NCI-H2029 treated with DMSO at 0.1 percent for 48 hours (cell line): Measurements from ENCODE around the gene ACSS1.

Experiments
- DNase-seq: peaks from one replicate; lab custom pipeline; 2025; lab: John Stamatoyannopoulos, UW

Gene ACSS1

GRCh38 chr20:25078662-25079061 lies 20.7 kb upstream of the ACSS1 start:
- DNase-seq, result no peak

- no peak for DNase-seq
Observed at GRCh38 chr20:25077610-25078169, 19.8 kb upstream of the ACSS1 start.

GRCh38 chr20:25076731-25077609 lies 19.0 kb upstream of the ACSS1 start:
- DNase-seq, result peak; percentile 89

- no peak for DNase-seq
Observed at GRCh38 chr20:25076201-25076600, 18.3 kb upstream of the ACSS1 start.

DNA sequence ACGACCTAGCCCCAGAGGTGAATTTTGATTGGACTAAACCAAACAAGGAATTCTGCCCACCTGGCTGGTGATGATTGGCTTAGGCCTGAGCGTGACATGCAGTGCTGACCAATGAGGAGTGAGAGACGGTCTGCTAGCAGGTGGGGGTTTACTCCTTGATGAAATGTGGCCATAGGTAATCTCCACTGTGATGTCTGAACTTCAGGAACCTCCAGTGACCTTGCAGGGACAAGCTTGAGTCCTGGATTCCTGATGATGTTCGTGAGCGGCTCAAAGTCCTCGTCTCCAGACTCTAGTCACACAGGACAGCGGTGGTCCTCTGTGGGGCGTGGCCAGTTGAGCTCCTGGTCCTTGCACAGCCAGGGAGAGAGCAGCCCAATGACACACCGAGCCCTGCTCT lies 15.6 kb upstream of the ACSS1 start:
- DNase-seq, result no peak

DNA sequence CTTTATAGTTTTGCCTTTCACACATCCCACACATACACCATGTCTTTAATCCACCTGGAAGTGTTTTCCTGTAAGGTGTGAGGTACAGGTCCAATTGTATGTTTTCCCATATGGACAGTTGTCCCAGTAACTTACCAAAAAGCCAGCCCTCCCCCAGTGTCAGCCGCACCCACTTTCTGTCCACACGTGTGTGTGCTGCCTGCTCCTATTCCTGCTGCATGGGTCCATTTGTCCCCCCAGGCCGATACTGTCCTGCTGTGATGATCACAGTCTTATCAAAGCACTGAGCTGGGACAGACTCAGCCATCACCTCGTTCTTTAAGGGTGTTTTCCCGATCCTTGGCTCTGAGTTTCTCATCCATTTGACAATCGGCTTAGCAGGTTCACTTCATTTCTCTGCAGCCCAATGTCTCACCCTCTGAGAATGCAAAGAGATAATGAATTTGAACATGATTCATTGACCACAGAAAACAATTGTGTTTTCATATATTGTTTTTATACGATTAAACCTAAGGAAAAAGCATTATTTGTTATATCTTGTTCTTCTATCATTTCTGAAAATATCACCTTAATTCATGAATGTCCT lies 14.4 kb upstream of the ACSS1 start:
- DNase-seq, result no peak

DNA sequence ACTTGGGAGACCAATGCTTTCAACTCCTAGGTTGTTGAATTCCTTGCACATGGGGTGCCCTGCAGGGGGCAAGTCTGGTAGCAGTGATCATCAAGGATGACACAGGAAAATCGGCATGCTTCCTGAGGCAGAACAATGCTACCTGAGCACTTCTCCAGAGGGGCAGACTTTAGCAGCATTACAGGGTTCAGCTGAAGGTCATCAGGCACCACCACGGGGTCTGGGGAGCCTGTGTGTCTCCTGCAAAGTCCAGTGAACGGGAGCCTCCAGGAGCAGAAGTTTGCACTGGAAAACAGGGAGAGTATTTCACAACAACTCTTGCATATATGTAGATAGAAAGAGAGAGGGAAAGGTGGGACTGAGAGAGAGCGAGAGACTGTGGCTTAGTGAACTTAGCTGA lies 13.8 kb upstream of the ACSS1 start:
- DNase-seq, result no peak

DNA sequence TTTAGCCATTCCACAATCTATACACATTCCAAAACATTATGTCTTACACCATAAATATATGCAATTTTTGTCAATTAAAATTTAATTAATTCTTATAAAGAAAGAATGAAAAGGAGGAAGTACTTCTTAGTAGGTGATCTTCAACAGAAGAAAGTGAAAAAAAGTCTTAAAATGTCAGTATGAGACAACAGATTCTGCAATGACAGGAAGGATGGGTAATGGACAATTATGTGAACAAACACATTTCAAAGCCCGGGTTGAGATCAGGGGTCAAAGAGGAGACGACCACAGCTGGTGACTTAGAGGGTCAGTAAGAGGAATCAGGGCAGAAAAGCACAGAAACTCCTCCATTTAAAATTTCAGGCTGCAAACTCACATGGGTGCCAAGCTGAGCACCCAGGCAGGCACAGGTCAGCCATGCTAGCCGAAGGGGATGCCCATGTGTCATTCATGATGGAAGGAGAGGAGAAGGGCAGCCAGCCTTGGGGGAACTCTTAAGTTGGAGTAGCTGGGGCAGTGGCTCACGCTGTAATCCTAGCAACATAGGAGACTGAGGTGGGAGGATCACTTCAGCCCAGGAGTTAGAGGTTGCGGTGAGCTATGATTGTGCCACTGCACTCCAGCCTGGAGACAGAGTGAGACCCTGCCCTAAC lies 13.0 kb upstream of the ACSS1 start:
- no peak for DNase-seq

DNA sequence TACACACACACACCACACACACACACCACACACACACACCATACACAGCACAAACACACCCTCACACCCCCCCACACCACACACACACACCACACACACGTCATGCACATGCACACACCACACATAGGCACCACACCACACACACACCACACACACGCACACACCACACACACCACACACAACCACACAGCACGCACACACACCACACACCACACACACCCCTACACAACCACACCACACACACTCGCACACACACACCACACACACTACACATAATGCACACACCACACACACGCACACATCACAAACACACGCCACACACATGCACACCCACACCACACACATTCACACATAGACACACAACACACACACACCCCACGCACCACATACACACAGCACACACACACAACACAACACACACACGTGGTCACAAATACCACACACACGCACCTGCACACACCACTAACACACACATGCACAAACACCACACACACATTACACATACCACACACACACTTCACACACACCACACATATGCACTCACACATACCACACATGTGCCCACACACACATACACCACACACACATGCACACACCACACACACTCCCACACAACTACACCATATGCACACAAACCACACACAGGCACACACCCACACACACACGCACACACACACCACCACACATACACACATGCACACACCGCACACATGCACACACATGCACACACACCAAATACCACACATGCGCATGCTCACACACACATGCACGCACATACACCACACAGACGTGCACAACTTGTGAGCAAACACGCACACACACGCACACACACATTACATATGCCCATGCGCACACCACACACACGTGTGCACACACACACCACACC lies 9.4 kb upstream of the ACSS1 start:
- DNase-seq, result no peak

DNA sequence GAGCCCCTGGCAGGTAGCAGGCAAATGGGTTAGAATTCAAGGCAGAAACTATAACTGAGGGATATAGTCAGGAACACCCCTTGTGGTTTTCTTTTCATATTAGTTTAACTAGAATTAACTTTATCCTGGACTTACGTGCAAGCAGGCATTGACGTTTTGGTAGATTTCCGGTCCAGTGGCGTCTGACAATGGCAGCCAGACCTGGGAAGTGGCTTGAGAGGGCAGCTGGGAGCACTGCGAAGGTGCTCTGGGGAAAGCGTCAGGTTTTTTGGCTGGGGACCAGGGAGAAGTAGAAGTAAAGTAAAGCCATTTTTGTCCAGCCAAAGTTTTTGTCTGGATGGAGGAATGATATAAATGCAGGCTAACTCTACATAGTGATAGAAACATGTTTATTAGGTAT lies 8.4 kb upstream of the ACSS1 start:
- peak; percentile 25 for DNase-seq

DNA sequence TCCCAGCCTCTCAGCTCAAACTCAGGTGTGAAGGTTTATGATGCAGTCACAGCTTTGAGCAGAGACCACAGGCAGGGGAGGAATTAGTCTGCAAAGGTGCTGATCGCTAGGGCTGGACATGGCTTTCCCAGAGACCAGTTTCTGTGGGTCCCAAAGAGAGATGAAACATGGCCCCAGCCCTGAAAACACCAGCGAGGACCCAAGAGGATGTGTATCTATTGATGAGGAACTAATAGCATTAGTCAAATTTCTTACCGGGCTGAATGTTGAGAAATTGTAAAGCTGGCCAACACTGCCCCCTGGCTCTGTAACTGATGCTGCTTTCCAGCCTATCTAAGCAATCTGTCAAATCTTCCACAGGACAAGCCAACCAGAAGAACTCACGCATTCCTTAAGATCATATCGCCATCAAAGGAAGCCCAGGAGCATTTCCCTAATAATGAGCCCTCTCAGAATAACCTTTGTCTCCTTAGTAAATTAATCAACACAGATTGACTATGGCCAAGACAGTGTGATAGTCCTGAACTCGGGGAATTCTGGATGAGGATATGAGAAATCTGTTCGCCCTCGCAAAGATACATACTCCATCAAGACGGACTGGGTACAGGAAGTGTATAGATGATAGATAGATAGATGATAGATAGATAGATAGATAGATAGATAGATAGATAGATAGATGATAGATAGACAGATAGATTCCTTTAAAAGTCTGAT lies 7.8 kb upstream of the ACSS1 start:
- peak; percentile 11 for DNase-seq

DNA sequence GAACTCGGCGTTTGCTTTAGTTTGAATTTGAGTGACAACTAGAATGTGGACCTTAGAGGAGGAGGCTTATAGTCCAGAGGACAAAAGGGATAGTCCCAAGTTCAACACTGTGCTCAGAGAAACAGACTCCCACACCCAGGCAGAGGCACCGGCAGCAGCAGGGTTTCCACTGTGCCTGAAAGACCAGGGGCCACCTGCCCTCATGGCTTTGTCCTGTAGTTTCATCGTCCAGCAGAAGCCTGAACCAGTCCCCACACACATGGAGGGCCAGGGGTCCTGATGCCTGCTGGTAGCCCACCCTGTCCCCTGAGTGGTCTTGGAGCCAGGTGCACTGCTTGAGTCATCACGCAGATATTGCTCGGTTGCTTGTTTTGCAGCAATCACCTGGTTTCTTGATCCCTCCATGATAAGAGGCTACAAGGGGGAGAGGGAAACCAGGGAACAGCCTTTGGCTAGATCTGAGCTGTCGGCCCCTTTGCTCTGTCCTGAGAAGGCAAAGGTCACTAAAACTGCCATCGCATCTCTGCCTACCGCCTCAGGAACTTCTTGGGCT lies 7.2 kb upstream of the ACSS1 start:
- DNase-seq, result no peak

DNA sequence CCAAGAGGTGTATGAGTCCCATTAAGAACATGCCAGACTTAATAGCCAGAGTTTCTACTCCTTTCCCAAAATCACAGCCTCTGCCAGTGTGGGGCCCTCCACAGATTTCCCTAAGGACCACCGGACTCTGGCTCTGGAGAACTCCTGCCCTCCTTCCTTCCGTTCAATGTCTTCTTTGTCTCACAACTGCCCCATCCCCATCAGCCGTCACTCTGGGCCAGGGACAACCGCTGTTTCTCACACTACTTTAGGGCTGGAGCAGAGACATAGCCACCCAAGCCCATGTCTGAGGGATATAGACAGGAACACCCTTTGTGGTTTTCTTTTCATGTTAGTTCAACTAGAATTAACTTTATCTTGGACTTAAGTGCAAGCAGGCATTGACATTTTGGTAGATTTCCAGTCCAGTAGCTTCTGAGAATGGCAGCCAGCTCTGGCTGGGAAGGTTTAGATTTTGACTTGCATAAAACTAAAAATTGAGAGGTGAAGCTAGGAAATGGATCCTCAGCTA lies 6.7 kb upstream of the ACSS1 start:
- no peak for DNase-seq

DNA sequence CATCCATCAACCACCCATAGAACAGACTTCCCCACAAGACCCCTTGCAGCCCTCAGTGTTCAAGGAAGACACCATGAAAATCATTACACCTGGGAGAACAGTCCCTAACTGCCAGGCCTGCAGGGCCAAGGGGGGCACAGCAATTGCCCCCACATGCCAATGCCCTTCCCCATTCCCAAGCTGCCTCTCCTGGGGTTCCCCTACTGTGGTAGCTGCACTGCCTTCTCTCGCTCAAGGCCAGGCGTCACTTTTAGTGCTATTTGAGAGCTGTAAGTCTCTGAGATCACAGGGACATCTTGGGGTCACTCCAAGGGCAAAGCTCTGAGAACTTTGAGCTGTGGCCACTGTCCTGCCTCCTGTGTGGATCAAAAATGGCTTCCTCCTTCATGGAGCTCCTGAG lies 6.0 kb upstream of the ACSS1 start:
- DNase-seq, result no peak

GRCh38 chr20:25063546-25063945 lies 5.6 kb upstream of the ACSS1 start:
- DNase-seq, result no peak

GRCh38 chr20:25062841-25063240 lies 4.9 kb upstream of the ACSS1 start:
- DNase-seq, result no peak

DNA sequence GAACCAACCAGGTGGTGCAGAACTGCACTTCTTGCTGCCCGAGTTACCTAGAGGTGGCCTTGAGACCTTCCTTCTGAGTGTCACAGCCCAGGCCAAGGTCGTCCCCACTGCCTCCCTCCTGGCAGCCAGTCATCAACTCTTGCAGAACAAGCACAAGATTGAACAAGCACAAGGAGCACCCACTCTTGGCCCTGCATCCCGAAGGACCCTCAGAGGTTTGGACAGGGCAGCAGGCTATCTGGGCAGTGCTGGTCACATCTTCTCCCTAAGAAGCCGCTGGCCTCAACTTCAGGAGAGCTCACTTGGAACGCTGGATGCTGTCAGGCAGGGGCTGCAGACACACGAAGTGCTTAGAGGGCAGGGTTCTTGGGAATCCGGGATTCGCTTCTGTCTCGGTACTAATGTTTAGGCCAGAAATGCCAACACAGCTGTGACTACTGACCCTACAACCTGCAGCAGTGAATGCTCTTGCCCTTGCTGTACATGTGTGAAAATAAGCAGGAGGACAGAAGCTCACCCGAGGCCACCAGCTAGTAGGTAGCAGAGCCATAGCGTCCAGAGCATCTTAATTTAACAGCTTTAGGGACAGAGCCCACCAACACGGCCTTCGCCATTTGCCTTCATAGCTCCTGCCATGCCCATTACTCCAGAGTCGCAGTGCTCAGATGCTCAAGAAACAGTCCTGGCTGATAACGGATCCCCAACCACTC lies 4.0 kb upstream of the ACSS1 start:
- DNase-seq, result no peak

DNA sequence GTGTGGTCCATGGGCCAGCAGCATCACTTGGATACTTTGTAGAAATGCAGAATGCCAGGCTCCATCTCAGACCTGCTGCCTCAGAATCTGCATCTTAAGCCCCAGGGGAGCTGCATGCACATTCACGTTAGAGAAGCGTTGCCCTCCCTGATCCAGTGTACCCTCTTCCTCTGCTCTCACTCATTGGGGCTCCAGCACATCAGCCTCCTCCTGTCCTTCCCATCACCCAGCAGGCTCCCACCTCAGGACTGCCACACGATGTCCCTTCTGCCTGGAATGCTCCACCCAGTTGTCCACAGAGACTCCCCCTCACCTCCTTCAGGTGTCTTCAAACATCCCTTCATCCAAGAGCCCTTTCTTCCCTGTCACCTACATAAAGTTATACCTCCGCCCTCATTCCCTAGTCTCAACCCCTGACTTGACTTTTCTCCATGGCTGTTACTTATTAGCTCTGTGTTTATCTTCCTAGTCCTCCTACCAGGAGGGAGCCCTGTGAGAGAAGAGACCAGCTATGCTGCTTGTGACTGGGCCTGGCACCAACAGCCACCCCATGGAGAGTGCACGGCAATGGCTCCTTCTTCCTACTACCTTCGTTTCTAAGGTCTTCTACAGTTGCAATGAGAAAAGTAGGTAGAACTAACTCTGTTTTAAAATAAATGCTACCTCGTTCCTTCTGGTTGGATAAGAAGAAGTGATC lies 3.3 kb upstream of the ACSS1 start:
- no peak for DNase-seq

DNA sequence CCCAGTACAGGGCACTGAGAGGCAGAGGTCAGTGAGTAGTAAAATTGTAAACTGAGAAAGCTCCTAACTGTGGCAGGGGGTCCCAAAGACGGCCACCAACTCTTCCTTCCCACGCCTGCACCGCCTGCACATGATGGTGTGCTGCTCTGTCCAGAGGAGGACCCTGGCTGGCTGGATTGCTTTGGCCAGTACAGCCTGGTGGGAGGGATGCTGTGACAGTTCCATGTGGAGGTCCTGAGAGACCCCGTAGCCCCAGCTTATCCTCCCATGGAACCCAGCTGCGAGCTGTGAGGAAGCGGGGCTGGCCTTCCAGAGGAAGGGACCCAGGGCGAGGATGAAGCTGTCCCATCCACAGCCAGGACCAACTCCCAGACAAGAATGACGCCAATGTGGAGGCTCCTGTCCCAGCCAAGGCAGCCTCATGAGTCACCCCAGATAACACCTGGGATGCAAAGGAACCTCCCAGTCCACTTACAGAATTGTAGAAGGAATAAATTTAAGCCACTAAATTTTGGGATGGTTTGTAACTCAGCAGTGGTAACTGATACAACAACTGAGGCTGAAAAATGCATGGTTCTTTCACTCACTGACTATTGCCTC lies 2.0 kb upstream of the ACSS1 start:
- DNase-seq, result no peak
